Small intestine (tissue), 7 donors: ENCODE results near the gene TRAIP. TPM values are rescaled to one million over a fixed set of nuclear protein-coding genes. Genes with fewer than 3 reads are reported as not detected.
A peak's percentile ranks its signal among the peaks of the same experiment; 100 is the strongest.

Source experiments
- DNase-seq, 2 donors: peaks; one replicate each; pipeline versions ENCODE4 v3.0.0 to v3.0.0-alpha.2; 2013
- FAIRE-seq: peaks from 2 replicates; lab custom pipeline; 2012; peaks lifted over from hg19 to GRCh38; lab: Jason Lieb, UNC
- H3K27ac ChIP-seq, 3 donors: one replicate each; pipeline ENCODE4 v1.5.1; 2013; ENCODE audit warnings: low read length in 2 of 3, mild to moderate bottlenecking in 2 of 3, control low read depth in 1 of 3, inconsistent platforms in 1 of 3, low read depth in 1 of 3, moderate library complexity in 1 of 3
- H3K27me3 ChIP-seq, 3 donors: one replicate each; pipeline ENCODE4 v1.6.1; 2013; ENCODE audit warnings: low read length in 3 of 3, inconsistent platforms in 1 of 3; ENCODE audit not compliant: control insufficient read depth in 3 of 3, insufficient read depth in 3 of 3
- H3K36me3 ChIP-seq, 3 donors: one replicate each; pipeline ENCODE4 v1.6.1; 2013; ENCODE audit warnings: low read length in 3 of 3, inconsistent platforms in 1 of 3, low read depth in 1 of 3, mild to moderate bottlenecking in 1 of 3, moderate library complexity in 1 of 3; ENCODE audit not compliant: control insufficient read depth in 3 of 3, insufficient read depth in 2 of 3
- H3K4me1 ChIP-seq, 3 donors: one replicate each; pipeline ENCODE4 v1.6.1; 2013; ENCODE audit warnings: low read length in 2 of 3, inconsistent platforms in 1 of 3, low read depth in 1 of 3, mild to moderate bottlenecking in 1 of 3, moderate library complexity in 1 of 3; ENCODE audit not compliant: control insufficient read depth in 3 of 3, insufficient read depth in 2 of 3
- H3K4me3 ChIP-seq, 3 donors: one replicate each; pipeline ENCODE4 v1.5.1; 2013; ENCODE audit warnings: low read length in 3 of 3, control low read depth in 1 of 3, inconsistent platforms in 1 of 3, low read depth in 1 of 3, mild to moderate bottlenecking in 1 of 3, moderate library complexity in 1 of 3
- H3K9me3 ChIP-seq, 2 donors: one replicate each; pipeline ENCODE4 v1.6.1; 2013; ENCODE audit warnings: low read depth in 1 of 2, low read length in 1 of 2; ENCODE audit not compliant: control insufficient read depth in 2 of 2, insufficient read depth in 1 of 2
- WGBS, 3 donors: extraction: QIAGEN DNeasy Blood & Tissue Kit; methylation state at CpG; one replicate each; pipeline ENCODE4 v1.1.7; 2013; 5-methylcytosine and 5-hydroxymethylcytosine counted together
- polyA plus RNA-seq, 4 donors: library from polyadenylated mRNA; stranded (reverse) in 3 of 4; unstranded in 1 of 4; fragments of 200-250 nt in 3 of 4; fragments of 120-200 nt in 1 of 4; gene quantifications; one replicate each; pipeline versions ENCODE4 v1.2.1 to v1.2.3, GENCODE V29; 2013
- donor health status: healthy with polysubstance abuse.
- donor health status: control.
- donor health status: control.
- donor health status: Bipolar disorder and iron deficiency.
- donor health status: healthy.

TRAIP gene
- polyA plus RNA-seq, 4 donors = 1.4 to 8.1 (median 5.5) TPM

DNA sequence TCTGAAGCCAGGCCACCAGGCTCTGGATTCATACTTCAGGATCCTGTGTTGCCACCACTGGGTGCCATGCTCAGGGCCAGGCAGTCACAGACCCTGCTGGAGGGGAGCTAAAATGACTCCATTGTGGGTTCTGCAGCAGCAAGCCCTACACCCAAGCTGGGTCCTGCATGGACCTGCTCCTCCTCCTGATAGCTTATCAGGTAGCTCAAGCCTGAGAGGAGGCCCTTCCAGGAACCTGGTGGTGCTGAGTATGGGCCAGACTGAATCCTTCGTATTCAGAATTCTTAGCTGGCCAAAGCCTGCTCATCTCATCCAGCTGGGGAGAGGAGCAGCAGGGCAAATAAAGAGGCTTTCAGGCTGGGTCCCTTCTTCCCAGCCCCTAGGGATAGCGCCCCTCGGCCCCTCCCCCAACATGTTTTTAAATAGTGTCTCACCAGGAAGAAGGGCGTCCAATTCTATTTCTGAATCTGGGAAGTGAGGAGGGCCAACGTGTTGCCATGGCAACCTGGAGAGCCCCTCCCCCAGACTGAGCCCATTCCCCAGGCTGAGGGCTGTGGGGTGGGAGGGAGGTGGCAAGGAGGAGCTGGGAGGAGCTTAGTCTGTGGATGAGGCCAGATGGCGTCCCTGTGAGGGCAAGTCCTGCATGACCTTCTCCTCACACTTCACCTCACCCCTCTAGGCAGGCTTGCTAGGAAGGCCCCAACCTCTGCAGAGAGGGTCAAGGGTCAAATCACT is 24.4 kb upstream of the TRAIP start:
- FAIRE-seq = no peak
- Histone ChIP-seq H3K27ac (peak overlapping the region in 1 of 3 donors; percentile 21), H3K36me3 (peaks cover 0 to 18% (median 0%) of the 10 kb centered on the region in 3 donors), H3K27me3 (no peaks in the 10 kb centered on the region), H3K9me3 (peaks cover 0 to 2% of the 10 kb centered on the region in 2 donors), H3K4me1 (peaks cover 2 to 39% (median 8%) of the 10 kb centered on the region in 3 donors), H3K4me3 (no peak overlapping the region)
- DNase-seq = peak in 1 of 2 donors; percentile 39
- WGBS, 3 donors = 43 to 47% (median 46%) methylated on average over 6 of the region's 6 CpGs

DNA sequence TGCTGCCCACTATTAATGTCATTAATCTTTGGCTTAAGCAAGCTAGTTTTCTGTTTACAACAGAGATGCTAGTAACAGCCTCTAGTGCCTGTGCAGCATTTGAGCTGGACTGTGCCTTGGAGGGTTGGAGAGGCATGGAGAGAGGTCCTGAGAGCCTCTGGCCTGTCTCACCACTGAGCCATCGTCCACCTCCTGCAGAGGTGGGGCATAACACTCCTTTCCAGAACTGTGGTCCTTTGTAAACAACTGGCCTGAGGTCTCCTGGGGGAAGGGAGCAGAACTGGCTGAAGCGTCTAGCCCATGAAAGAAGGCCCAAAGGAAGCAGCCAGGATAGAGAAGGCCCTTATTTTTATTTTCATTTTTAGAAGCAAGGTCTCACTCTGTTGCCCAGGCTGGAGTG is 23.4 kb upstream of the TRAIP start:
- Histone ChIP-seq H3K27me3 (no peaks in the 10 kb centered on the region), H3K9me3 (peaks cover 0 to 2% of the 10 kb centered on the region in 2 donors), H3K4me1 (peaks cover 2 to 40% (median 8%) of the 10 kb centered on the region in 3 donors), H3K36me3 (peaks cover 0 to 10% (median 0%) of the 10 kb centered on the region in 3 donors), H3K27ac (no peak overlapping the region), H3K4me3 (no peak overlapping the region)
- FAIRE-seq = no peak
- 55 to 70% (median 69%) methylated on average over 2 of the region's 2 CpGs for WGBS, 3 donors
- no peak for DNase-seq

- DNase-seq (no peak), FAIRE-seq (no peak)
- H3K4me1 ChIP-seq = peaks cover 5 to 47% (median 12%) of the 10 kb centered on the region in 3 donors
Observed at GRCh38 chr3:49878686-49879085, 22.3 kb upstream of the TRAIP start.

DNA sequence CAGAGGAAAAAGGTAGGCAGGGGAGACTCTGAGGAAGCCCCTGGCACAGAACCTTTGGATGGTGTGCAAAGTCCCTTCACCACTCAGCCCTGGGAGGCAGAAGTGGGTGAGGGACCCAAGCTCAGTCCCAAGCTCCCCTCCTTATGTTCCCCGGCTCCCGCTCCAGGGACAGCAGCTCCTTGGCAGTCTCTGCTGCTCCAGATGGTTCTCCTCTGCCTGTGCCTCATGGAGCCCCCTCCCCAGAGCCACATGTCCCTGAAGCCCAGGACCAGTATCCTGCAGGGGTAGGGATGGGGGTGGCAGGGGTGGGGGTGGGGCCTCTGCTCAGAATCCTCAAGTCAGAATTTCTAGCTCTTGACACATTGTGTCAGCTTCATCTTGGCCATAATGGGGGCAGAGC is 21.4 kb upstream of the TRAIP start:
- no peak for FAIRE-seq
- DNase-seq = no peak
- no peaks in the 10 kb centered on the region for H3K9me3 ChIP-seq
- H3K36me3 ChIP-seq = peaks cover 0 to 6% (median 0%) of the 10 kb centered on the region in 3 donors
- no peak overlapping the region for H3K27ac ChIP-seq
- H3K27me3 ChIP-seq = no peaks in the 10 kb centered on the region
- no peak overlapping the region for H3K4me3 ChIP-seq
- 72 to 93% (median 85%) methylated on average over 2 of the region's 2 CpGs for WGBS, 3 donors
- H3K4me1 ChIP-seq = peaks cover 12 to 56% (median 16%) of the 10 kb centered on the region in 3 donors

More at GRCh38 chr3:49878686-49879085, 22.3 kb upstream of the TRAIP start:
- no peak overlapping the region for H3K4me3 ChIP-seq
- peaks cover 0 to 2% of the 10 kb centered on the region in 2 donors for H3K9me3 ChIP-seq
- no peaks in the 10 kb centered on the region for H3K27me3 ChIP-seq
- H3K36me3 ChIP-seq = peaks cover 0 to 6% (median 0%) of the 10 kb centered on the region in 3 donors
- no peak overlapping the region for H3K27ac ChIP-seq

DNA sequence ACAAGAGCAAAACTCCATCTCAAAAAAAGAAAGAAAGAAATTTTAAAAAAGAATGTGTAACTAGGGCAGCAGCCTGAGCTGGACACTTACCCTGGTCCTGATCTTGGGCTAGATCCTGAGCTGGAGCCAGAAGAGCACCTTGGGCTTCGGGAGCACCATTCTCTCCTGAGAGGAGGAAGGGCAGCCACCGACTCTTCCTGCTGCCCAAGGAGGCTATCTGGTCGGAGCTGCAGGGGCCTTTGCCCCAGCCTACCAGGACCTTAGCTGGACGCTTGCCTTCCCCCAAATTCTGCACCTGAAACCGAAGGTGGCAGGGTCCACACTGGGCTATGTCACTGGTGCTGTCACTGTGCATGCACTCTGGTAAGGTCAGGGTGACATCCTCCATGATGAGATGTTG is 20.2 kb upstream of the TRAIP start:
- Histone ChIP-seq H3K9me3 (no peaks in the 10 kb centered on the region), H3K4me3 (no peak overlapping the region), H3K27ac (no peak overlapping the region), H3K27me3 (no peaks in the 10 kb centered on the region), H3K36me3 (peaks cover 0 to 6% (median 0%) of the 10 kb centered on the region in 3 donors), H3K4me1 (peaks cover 12 to 56% (median 14%) of the 10 kb centered on the region in 3 donors)
- DNase-seq (no peak), FAIRE-seq (no peak)
- WGBS, 3 donors = 74 to 88% (median 88%) methylated on average over 5 of the region's 5 CpGs

GRCh38 chr3:49873623-49874022 is 17.3 kb upstream of the TRAIP start:
- FAIRE-seq = no peak
- Histone ChIP-seq H3K27ac (peak overlapping the region; percentile 17 to 88 (median 29)), H3K4me1 (peaks cover 9 to 58% (median 12%) of the 10 kb centered on the region in 3 donors)

DNA sequence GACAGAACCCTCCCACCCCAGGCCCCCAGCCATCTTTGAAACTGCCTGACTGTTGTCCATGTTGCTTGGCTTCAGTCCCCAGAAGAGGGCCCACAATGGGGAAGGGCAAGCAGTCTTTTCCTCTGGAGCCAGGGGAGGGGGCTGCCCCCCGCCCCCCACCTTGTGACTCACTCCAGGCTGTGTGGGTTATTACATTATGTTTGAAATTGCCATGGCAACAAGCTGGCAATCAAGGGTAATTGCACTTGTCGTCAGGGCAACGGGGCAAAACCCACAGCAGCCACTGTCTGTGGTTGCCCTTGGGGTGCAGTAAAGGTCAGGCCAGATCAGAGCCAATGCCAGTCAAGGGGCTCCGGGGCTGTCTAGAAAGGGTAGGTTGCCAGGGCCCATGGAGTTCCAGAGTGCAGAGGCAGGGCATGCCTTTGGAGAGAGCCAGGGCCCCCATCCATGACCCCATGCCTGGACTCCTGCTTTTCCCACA is 16.5 kb upstream of the TRAIP start:
- no peaks in the 10 kb centered on the region for H3K9me3 ChIP-seq
- FAIRE-seq = no peak
- peaks cover 9 to 60% (median 12%) of the 10 kb centered on the region in 3 donors for H3K4me1 ChIP-seq
- WGBS, 3 donors = 12 to 40% (median 14%) methylated on average over 4 of the region's 4 CpGs
- no peak overlapping the region for H3K4me3 ChIP-seq
- peaks cover 0 to 17% (median 14%) of the 10 kb centered on the region in 3 donors for H3K27me3 ChIP-seq
- H3K36me3 ChIP-seq = peaks cover 0 to 6% (median 0%) of the 10 kb centered on the region in 3 donors
- peak in 1 of 2 donors; percentile 92 for DNase-seq
- H3K27ac ChIP-seq = peak overlapping the region in 2 of 3 donors; percentile 5 to 88

More at GRCh38 chr3:49873623-49874022, 17.3 kb upstream of the TRAIP start:
- Histone ChIP-seq H3K4me3 (no peak overlapping the region), H3K9me3 (no peaks in the 10 kb centered on the region), H3K36me3 (peaks cover 0 to 6% (median 0%) of the 10 kb centered on the region in 3 donors), H3K27me3 (peaks cover 0 to 11% (median 9%) of the 10 kb centered on the region in 3 donors)
- WGBS, 3 donors = 38 to 73% (median 58%) methylated on average over 8 of the region's 8 CpGs
- DNase-seq = peak; percentile 88 to 92

DNA sequence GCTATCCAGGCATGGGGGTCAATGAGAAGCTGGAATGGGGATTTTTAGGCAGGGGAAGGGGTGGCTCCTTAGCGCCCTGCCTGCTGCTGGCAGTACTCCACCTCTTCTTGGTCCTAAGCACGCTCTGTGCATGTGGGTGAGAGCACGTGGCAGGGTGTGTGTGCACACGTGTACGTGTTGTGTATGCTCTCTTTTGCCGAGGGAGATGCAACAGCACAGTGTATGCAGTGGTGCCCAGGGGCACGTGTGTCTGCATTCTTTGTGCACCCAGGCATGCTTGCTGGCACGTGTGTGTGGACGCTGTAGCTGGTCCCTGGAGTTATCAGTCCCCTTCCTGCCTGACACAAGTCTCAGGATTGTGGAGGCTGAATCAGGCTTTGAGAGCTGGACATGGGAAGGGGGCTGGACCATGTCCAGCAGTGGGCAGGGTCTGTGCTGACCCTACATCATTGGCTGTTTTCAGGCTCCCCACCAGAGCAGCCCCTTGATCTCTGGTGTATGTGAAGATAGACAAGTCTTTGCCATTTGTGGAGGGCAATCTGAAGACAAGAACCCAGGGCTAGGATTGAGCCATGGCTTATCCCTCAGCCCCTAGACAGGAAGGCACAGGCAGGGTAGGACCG is 15.3 kb upstream of the TRAIP start:
- no peak overlapping the region for H3K4me3 ChIP-seq
- 77 to 80% (median 79%) methylated on average over 10 of the region's 10 CpGs for WGBS, 3 donors
- H3K27me3 ChIP-seq = peaks cover 0 to 17% (median 15%) of the 10 kb centered on the region in 3 donors
- peaks cover 9 to 56% (median 12%) of the 10 kb centered on the region in 3 donors for H3K4me1 ChIP-seq
- H3K36me3 ChIP-seq = peaks cover 0 to 6% (median 0%) of the 10 kb centered on the region in 3 donors
- peak overlapping the region in 1 of 3 donors; percentile 88 for H3K27ac ChIP-seq
- DNase-seq (no peak), FAIRE-seq (no peak)
- no peaks in the 10 kb centered on the region for H3K9me3 ChIP-seq
